Measurements from ENCODE around the gene ARHGEF10L. TPM values are rescaled to one million over a fixed set of nuclear protein-coding genes. Genes with fewer than 3 reads are reported as not detected.
"Not testable (repeated sequence)": the region's sequence is repeated elsewhere in the genome, so short reads cannot be mapped to it uniquely, and the experiment has no call there.

Gene ARHGEF10L
- total RNA-seq, 1 donor from 2014 or later, result 57.9 TPM

- DNase-seq, result no peak
- ATAC-seq, result no peak
- no peak overlapping the region for H3K4me3 ChIP-seq
- H3K9me3 ChIP-seq, result no peaks in the 10 kb centered on the region
- H3K27ac ChIP-seq, result no peak overlapping the region
- H3K27me3 ChIP-seq (ENCODE audit: low read depth), result peaks cover 8% of the 10 kb centered on the region
- H3K4me1 ChIP-seq, result peaks cover 5% of the 10 kb centered on the region
- no peak for TF ChIP-seq CTCF (IDR thresholded peaks at IDR 0.05)
- no peaks in the 10 kb centered on the region for H3K36me3 ChIP-seq
- intact Hi-C loops (cut with DNase I), result loop anchor here (10.0 kb wide), 1 partner anchor 117 kb away; no protein-coding TSS in a partner anchor
These were observed 41.3 kb upstream of the ARHGEF10L start for GRCh38 chr1:17498214-17498613.

GRCh38 chr1:17502326-17502778 lies 37.1 kb upstream of the ARHGEF10L start:
- Histone ChIP-seq H3K36me3 (no peaks in the 10 kb centered on the region), H3K27me3 (ENCODE audit: low read depth) (peaks cover 8% of the 10 kb centered on the region), H3K9me3 (no peaks in the 10 kb centered on the region), H3K27ac (no peak overlapping the region), H3K4me3 (no peak overlapping the region), H3K4me1 (peaks cover 5% of the 10 kb centered on the region)
- intact Hi-C loops (cut with DNase I), result no loop called here
- TF ChIP-seq CTCF (IDR thresholded peaks at IDR 0.05), result peak; percentile 88
- DNase-seq (peak; percentile 89), ATAC-seq (peak; percentile 95)

GRCh38 chr1:17503146-17503545 lies 36.4 kb upstream of the ARHGEF10L start:
- no peak for TF ChIP-seq CTCF (IDR thresholded peaks at IDR 0.05)
- no peak for ATAC-seq
- no peak overlapping the region for H3K4me3 ChIP-seq
- H3K27me3 ChIP-seq (ENCODE audit: low read depth), result peaks cover 8% of the 10 kb centered on the region
- intact Hi-C loops (cut with DNase I), result no loop called here
- no peaks in the 10 kb centered on the region for H3K36me3 ChIP-seq
- H3K4me1 ChIP-seq, result peaks cover 5% of the 10 kb centered on the region
- DNase-seq, result no peak
- H3K9me3 ChIP-seq, result no peaks in the 10 kb centered on the region
- H3K27ac ChIP-seq, result no peak overlapping the region

GRCh38 chr1:17507200-17507599 lies 32.3 kb upstream of the ARHGEF10L start:
- H3K36me3 ChIP-seq; H3K4me1 ChIP-seq; ATAC-seq; DNase-seq; H3K9me3 ChIP-seq; H3K27ac ChIP-seq; intact Hi-C loops (cut with DNase I); H3K27me3 ChIP-seq (ENCODE audit: low read depth); H3K4me3 ChIP-seq: not testable (repeated sequence)

GRCh38 chr1:17507915-17508314 lies 31.6 kb upstream of the ARHGEF10L start:
- H3K4me1 ChIP-seq, result no peaks in the 10 kb centered on the region
- intact Hi-C loops (cut with DNase I), result no loop called here

GRCh38 chr1:17509363-17509762 lies 30.1 kb upstream of the ARHGEF10L start:
- Histone ChIP-seq H3K27me3 (ENCODE audit: low read depth) (no peaks in the 10 kb centered on the region), H3K36me3 (no peaks in the 10 kb centered on the region), H3K9me3 (no peaks in the 10 kb centered on the region), H3K27ac (no peak overlapping the region), H3K4me3 (no peak overlapping the region), H3K4me1 (no peaks in the 10 kb centered on the region)
- ATAC-seq, result peak in 1 of 2 donors; percentile 35
- no peak for TF ChIP-seq CTCF (IDR thresholded peaks at IDR 0.05)
- intact Hi-C loops (cut with DNase I), result no loop called here
- no peak for DNase-seq

More at GRCh38 chr1:17507915-17508314, 31.6 kb upstream of the ARHGEF10L start:
- DNase-seq (no peak), ATAC-seq (no peak)
- Histone ChIP-seq H3K4me3 (no peak overlapping the region), H3K9me3 (no peaks in the 10 kb centered on the region), H3K27me3 (ENCODE audit: low read depth) (no peaks in the 10 kb centered on the region), H3K36me3 (no peaks in the 10 kb centered on the region), H3K27ac (no peak overlapping the region)
- TF ChIP-seq CTCF (IDR thresholded peaks at IDR 0.05), result no peak

Data from lower lobe of right lung (tissue), 2 donors.